Panc1 (cell line): ENCODE measurements around the gene LAMTOR3. TPM values are rescaled to one million over a fixed set of nuclear protein-coding genes. Genes with fewer than 3 reads are reported as not detected.

ENCODE experiments used
- ATAC-seq: fragments of 200-7000 bp; cut with Tn5 transposase; 2 replicates; pipeline ENCODE4 v1.9.1; 2020; ENCODE audit warnings: mild to moderate bottlenecking, moderate library complexity
- BruUV-seq: library from RNA; stranded (reverse); fragments of 400-500 nt; replicated peaks from 2 replicates; lab custom pipeline; 2021; lab: Mats Ljungman, UMichigan
- CTCF ChIA-PET: fragments of 300-600 bp; sonication (Branson Sonifier 250); formaldehyde crosslinking; loops from one replicate; lab custom pipeline; 2022; ENCODE audit warnings: antibody characterized with exemption; lab: Charles Lee
- POLR2A ChIA-PET: fragments of 300-600 bp; sonication (Branson Sonifier 250); formaldehyde crosslinking; loops from one replicate; lab custom pipeline; 2022; ENCODE audit warnings: antibody characterized with exemption; lab: Charles Lee
- DNase-seq: peaks from one replicate; pipeline ENCODE4 v3.0.0-alpha.2; 2010; ENCODE audit warnings: low read depth, low spot score
- H3K27ac ChIP-seq: 2 replicates; pipeline ENCODE4 v1.5.1; 2011; ENCODE audit warnings: mild to moderate bottlenecking, low read length, inconsistent platforms
- H3K27me3 ChIP-seq: fragments of 200-500 bp; sonication (Bioruptor generic); 2 replicates; pipeline ENCODE4 v1.6.0; 2014; ENCODE audit warnings: low read length, inconsistent platforms; ENCODE audit not compliant: control insufficient read depth, insufficient read depth
- H3K36me3 ChIP-seq: fragments of 200-500 bp; sonication (Bioruptor generic); 2 replicates; pipeline ENCODE4 v1.5.1; 2014; ENCODE audit warnings: inconsistent platforms, mild to moderate bottlenecking, low read length, moderate library complexity; ENCODE audit not compliant: control insufficient read depth, insufficient read depth
- H3K4me1 ChIP-seq: 2 replicates; pipeline ENCODE4 v1.5.1; 2011; ENCODE audit warnings: inconsistent platforms, mild to moderate bottlenecking, low read length, moderate library complexity; ENCODE audit not compliant: control insufficient read depth, insufficient read depth
- H3K4me3 ChIP-seq, 2 experiments: 2 replicates each; pipeline ENCODE4 v1.5.1; 2011 to 2012; ENCODE audit warnings: low read depth in 2 of 2, low read length in 2 of 2, mild to moderate bottlenecking in 2 of 2, inconsistent platforms in 1 of 2, moderate library complexity in 1 of 2
- H3K9me3 ChIP-seq: fragments of 200-500 bp; sonication (Bioruptor generic); 2 replicates; pipeline ENCODE4 v1.5.1; 2014; ENCODE audit warnings: low read depth, mild to moderate bottlenecking, inconsistent platforms, low read length, moderate library complexity; ENCODE audit not compliant: control insufficient read depth, insufficient read depth
- CTCF ChIP-seq: fragments of 450-650 bp; IDR thresholded peaks from 2 replicates; pipeline ENCODE4 v1.5.1; 2017; ENCODE audit warnings: mild to moderate bottlenecking
- POLR2AphosphoS5 ChIP-seq: IDR thresholded peaks from 2 replicates; pipeline ENCODE4 v1.6.1; 2012; ENCODE audit warnings: mild to moderate bottlenecking, low read depth, low read length, moderate library complexity
- SIN3A ChIP-seq: IDR thresholded peaks from 2 replicates; pipeline ENCODE4 v1.6.1; 2012; ENCODE audit warnings: low read depth, mild to moderate bottlenecking, low read length, moderate library complexity, borderline replicate concordance; ENCODE audit not compliant: insufficient read depth
- TCF7L2 ChIP-seq: IDR thresholded peaks from 2 replicates; pipeline ENCODE4 v1.6.1; 2011; ENCODE audit warnings: mild to moderate bottlenecking, low read depth, low read length, inconsistent platforms
- in situ Hi-C: cut with HindIII; loops from 2 replicates; pipeline ENCODE4 v1.10.0; 2016; ENCODE audit warnings: low sequenced_read_pairs, low pct_unique_long_range_greater_than_20kb
- intact Hi-C: fragments of 100-400 bp; cut with micrococcal nuclease; formaldehyde crosslinking; loops from one replicate; pipeline ENCODE4 v1.10.0; 2022; ENCODE audit not compliant: unreplicated experiment
- total RNA-seq: library from RNA; stranded (reverse); gene quantifications from one replicate; pipeline ENCODE4 v1.2.1, GENCODE V29; 2021; ENCODE audit not compliant: unreplicated experiment
- TF ChIP-seq, protein P1 (sequence below), 2 experiments: IDR thresholded peaks; 2 replicates each; pipeline ENCODE4 v1.6.1; 2011 to 2012; ENCODE audit warnings: low read depth in 2 of 2, control low read depth in 1 of 2, low read length in 1 of 2, mild to moderate bottlenecking in 1 of 2, moderate library complexity in 1 of 2; ENCODE audit not compliant: insufficient read depth in 1 of 2

Gene LAMTOR3
- total RNA-seq, 1 experiment from 2014 or later: 20.3 TPM

GRCh38 chr4:99838927-99839326, 55.3 kb downstream of the LAMTOR3 start:
- Histone ChIP-seq H3K4me1 (no peaks in the 10 kb centered on the region), H3K27ac (no peak overlapping the region), H3K27me3 (no peaks in the 10 kb centered on the region; the same call in 1 of the 2 replicates), H3K4me3 (no peak overlapping the region), H3K9me3 (no peaks in the 10 kb centered on the region), H3K36me3 (no peaks in the 10 kb centered on the region)
- ChIA-PET POLR2A (no interaction called here), CTCF (no interaction called here)
- DNase-seq: no peak
- intact Hi-C loops: loop anchor here (2.0 kb wide), 1 partner anchor 14 kb away; no protein-coding TSS in a partner anchor
- ATAC-seq: no peak
- TF ChIP-seq CTCF (no peak), SIN3A (no peak), POLR2AphosphoS5 (no peak)
- TF ChIP-seq, protein P1, sequence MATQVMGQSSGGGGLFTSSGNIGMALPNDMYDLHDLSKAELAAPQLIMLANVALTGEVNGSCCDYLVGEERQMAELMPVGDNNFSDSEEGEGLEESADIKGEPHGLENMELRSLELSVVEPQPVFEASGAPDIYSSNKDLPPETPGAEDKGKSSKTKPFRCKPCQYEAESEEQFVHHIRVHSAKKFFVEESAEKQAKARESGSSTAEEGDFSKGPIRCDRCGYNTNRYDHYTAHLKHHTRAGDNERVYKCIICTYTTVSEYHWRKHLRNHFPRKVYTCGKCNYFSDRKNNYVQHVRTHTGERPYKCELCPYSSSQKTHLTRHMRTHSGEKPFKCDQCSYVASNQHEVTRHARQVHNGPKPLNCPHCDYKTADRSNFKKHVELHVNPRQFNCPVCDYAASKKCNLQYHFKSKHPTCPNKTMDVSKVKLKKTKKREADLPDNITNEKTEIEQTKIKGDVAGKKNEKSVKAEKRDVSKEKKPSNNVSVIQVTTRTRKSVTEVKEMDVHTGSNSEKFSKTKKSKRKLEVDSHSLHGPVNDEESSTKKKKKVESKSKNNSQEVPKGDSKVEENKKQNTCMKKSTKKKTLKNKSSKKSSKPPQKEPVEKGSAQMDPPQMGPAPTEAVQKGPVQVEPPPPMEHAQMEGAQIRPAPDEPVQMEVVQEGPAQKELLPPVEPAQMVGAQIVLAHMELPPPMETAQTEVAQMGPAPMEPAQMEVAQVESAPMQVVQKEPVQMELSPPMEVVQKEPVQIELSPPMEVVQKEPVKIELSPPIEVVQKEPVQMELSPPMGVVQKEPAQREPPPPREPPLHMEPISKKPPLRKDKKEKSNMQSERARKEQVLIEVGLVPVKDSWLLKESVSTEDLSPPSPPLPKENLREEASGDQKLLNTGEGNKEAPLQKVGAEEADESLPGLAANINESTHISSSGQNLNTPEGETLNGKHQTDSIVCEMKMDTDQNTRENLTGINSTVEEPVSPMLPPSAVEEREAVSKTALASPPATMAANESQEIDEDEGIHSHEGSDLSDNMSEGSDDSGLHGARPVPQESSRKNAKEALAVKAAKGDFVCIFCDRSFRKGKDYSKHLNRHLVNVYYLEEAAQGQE (IDR thresholded peaks at IDR 0.05; ENCODE audit: insufficient read depth in 1 of 2, low read depth in 2 of 2, low read length in 1 of 2): no peak
- no TSS peak for BruUV-seq
- in situ Hi-C loops: no loop called here

DNA sequence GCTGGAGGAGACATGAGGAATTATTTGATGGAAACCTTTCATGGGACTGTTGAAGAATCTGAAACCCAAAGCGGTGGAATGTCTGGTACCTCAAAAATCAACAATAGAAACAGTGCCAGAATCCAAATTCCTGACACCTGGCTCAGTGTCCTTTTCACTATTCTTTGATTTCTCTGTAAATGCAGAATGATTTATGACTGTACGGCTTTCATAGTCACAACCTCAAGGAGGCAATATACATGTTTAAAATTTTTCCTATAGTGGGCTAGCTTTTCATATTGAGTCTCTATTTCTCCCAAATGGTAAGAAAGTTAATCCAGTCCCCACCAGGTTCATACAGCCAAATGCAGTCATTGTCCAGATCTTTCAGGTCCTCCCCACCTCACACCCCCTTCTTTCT, 58.3 kb downstream of the LAMTOR3 start:
- no peak for TF ChIP-seq TCF7L2
- no peak for TF ChIP-seq POLR2AphosphoS5
- no peak for TF ChIP-seq SIN3A
- no peak for TF ChIP-seq CTCF
- TF ChIP-seq, protein P1 (IDR thresholded peaks at IDR 0.05; ENCODE audit: insufficient read depth in 1 of 2, low read depth in 2 of 2, low read length in 1 of 2): no peak
- in situ Hi-C loops (no loop called here), intact Hi-C loops (no loop called here)
- ChIA-PET CTCF (no interaction called here), POLR2A (no interaction called here)
- ATAC-seq (no peak), DNase-seq (no peak)
- H3K9me3 ChIP-seq: no peaks in the 10 kb centered on the region
- no peaks in the 10 kb centered on the region; the same call in 1 of the 2 replicates for H3K27me3 ChIP-seq
- no peaks in the 10 kb centered on the region for H3K36me3 ChIP-seq
- H3K27ac ChIP-seq: no peak overlapping the region
- no peaks in the 10 kb centered on the region for H3K4me1 ChIP-seq
- no peak overlapping the region for H3K4me3 ChIP-seq
- BruUV-seq: no TSS peak
